Ammon's horn (tissue), 1 donor: Measurements from ENCODE around the gene TMEM117.
"Not testable (repeated sequence)": the region's sequence is repeated elsewhere in the genome, so short reads cannot be mapped to it uniquely, and the experiment has no call there.

Experiments
- DNase-seq: peaks from one replicate; pipeline ENCODE4 v3.0.0-alpha.2; 2016; ENCODE audit warnings: low spot score

The TMEM117 gene

GRCh38 chr12:44100264-44100663 is 264.4 kb downstream of the TMEM117 start:
- no peak for DNase-seq

- no peak for DNase-seq
Observed at GRCh38 chr12:44101475-44101874, 265.6 kb downstream of the TMEM117 start.

GRCh38 chr12:44114906-44115305 is 279.0 kb downstream of the TMEM117 start:
- no peak for DNase-seq

GRCh38 chr12:44117337-44117736 is 281.5 kb downstream of the TMEM117 start:
- DNase-seq: no peak

- peak; percentile 23 for DNase-seq
Observed at GRCh38 chr12:44118946-44119345, 283.1 kb downstream of the TMEM117 start.

- no peak for DNase-seq
Observed at GRCh38 chr12:44126806-44127205, 290.9 kb downstream of the TMEM117 start.

- DNase-seq: no peak
Observed at GRCh38 chr12:44127966-44128710, 292.3 kb downstream of the TMEM117 start.

GRCh38 chr12:44143175-44143574 is 307.3 kb downstream of the TMEM117 start:
- no peak for DNase-seq

GRCh38 chr12:44148936-44149335 is 313.1 kb downstream of the TMEM117 start:
- no peak for DNase-seq

- DNase-seq: no peak
Observed at GRCh38 chr12:44154128-44154527, 318.2 kb downstream of the TMEM117 start.

GRCh38 chr12:44155358-44155757 is 319.5 kb downstream of the TMEM117 start:
- DNase-seq: no peak

GRCh38 chr12:44157359-44157758 is 321.5 kb downstream of the TMEM117 start:
- no peak for DNase-seq

- DNase-seq: no peak
Observed at GRCh38 chr12:44158746-44159145, 322.9 kb downstream of the TMEM117 start.

- DNase-seq: no peak
Observed at GRCh38 chr12:44159216-44159615, 323.3 kb downstream of the TMEM117 start.

GRCh38 chr12:44159862-44160261 is 324.0 kb downstream of the TMEM117 start:
- DNase-seq: no peak

GRCh38 chr12:44162961-44163360 is 327.1 kb downstream of the TMEM117 start:
- DNase-seq: no peak

GRCh38 chr12:44174053-44174452 is 338.2 kb downstream of the TMEM117 start:
- DNase-seq: no peak

- no peak for DNase-seq
Observed at GRCh38 chr12:44184499-44185206, 348.8 kb downstream of the TMEM117 start.

- DNase-seq: no peak
Observed at GRCh38 chr12:44193281-44193680, 357.4 kb downstream of the TMEM117 start.

- not testable (repeated sequence) for DNase-seq
Observed at GRCh38 chr12:44195719-44196118, 359.8 kb downstream of the TMEM117 start.

- no peak for DNase-seq
Observed at GRCh38 chr12:44206045-44206444, 370.2 kb downstream of the TMEM117 start.

- no peak for DNase-seq
Observed at GRCh38 chr12:44217146-44217883, 381.4 kb downstream of the TMEM117 start.

- DNase-seq: no peak
Observed at GRCh38 chr12:44223736-44224135, 387.9 kb downstream of the TMEM117 start.
